OCI-LY1 (cell line): ENCODE results near the gene BIN1.

Experiments used
- H2AFZ ChIP-seq: fragments of 200-600 bp; sonication (generic), shearing (Covaris generic); 2 replicates; pipeline ENCODE4 v1.6.0; 2014; ENCODE audit warnings: antibody characterized with exemption, mild to moderate bottlenecking, low read length
- H3F3A ChIP-seq: fragments of 200-600 bp; sonication (generic), shearing (Covaris generic); 2 replicates; pipeline ENCODE4 v1.6.0; 2014; ENCODE audit warnings: mild to moderate bottlenecking, antibody characterized with exemption, low read length, moderate library complexity; ENCODE audit not compliant: insufficient read depth
- H3K27ac ChIP-seq: fragments of 200-600 bp; sonication (generic); 2 replicates; pipeline ENCODE4 v1.5.1; 2014; ENCODE audit warnings: low read length, mixed run types, mild to moderate bottlenecking, low read depth; ENCODE audit not compliant: poor library complexity, severe bottlenecking
- H3K27me3 ChIP-seq: fragments of 200-600 bp; sonication (generic); 2 replicates; pipeline ENCODE4 v1.6.0; 2014; ENCODE audit warnings: antibody characterized with exemption, mild to moderate bottlenecking, low read length, moderate library complexity; ENCODE audit not compliant: insufficient read depth
- H3K36me3 ChIP-seq: fragments of 200-600 bp; sonication (generic); 2 replicates; pipeline ENCODE4 v1.6.1; 2014; ENCODE audit warnings: mild to moderate bottlenecking, antibody characterized with exemption, low read length, moderate library complexity, mixed read lengths; ENCODE audit not compliant: insufficient read depth
- H3K4me1 ChIP-seq: fragments of 200-600 bp; sonication (generic); 2 replicates; pipeline ENCODE4 v1.5.1; 2014; ENCODE audit warnings: mild to moderate bottlenecking, low read length, moderate library complexity; ENCODE audit not compliant: insufficient read depth, severe bottlenecking
- H3K4me2 ChIP-seq: fragments of 200-600 bp; sonication (generic), shearing (Covaris generic); 2 replicates; pipeline ENCODE4 v1.6.1; 2014; ENCODE audit warnings: low read length
- H3K4me3 ChIP-seq: fragments of 200-600 bp; sonication (generic); 2 replicates; pipeline ENCODE4 v1.5.1; 2014; ENCODE audit warnings: low read length, low read depth, mild to moderate bottlenecking, mixed read lengths; ENCODE audit not compliant: poor library complexity, severe bottlenecking
- H3K79me2 ChIP-seq: fragments of 200-600 bp; shearing (Covaris generic); 2 replicates; pipeline ENCODE4 v1.6.1; 2016; ENCODE audit warnings: mixed run types, low read length, mixed read lengths; ENCODE audit not compliant: insufficient read depth
- H3K9ac ChIP-seq: fragments of 200-600 bp; sonication (generic), shearing (Covaris generic); 2 replicates; pipeline ENCODE4 v1.6.1; 2014; ENCODE audit warnings: mild to moderate bottlenecking, low read length, mixed read lengths
- H3K9me2 ChIP-seq: fragments of 200-600 bp; sonication (generic), shearing (Covaris generic); 2 replicates; pipeline ENCODE4 v1.6.1; 2014; ENCODE audit warnings: low read depth, mild to moderate bottlenecking, low read length, mixed read lengths
- H3K9me3 ChIP-seq: fragments of 200-600 bp; shearing (Covaris generic); 2 replicates; pipeline ENCODE4 v1.6.1; 2014; ENCODE audit warnings: low read length, mixed read lengths
- H4K20me1 ChIP-seq: fragments of 200-600 bp; sonication (generic), shearing (Covaris generic); 2 replicates; pipeline ENCODE4 v1.6.0; 2016; ENCODE audit warnings: mild to moderate bottlenecking, low read length; ENCODE audit not compliant: insufficient read depth
- CTCF ChIP-seq: fragments of 200-600 bp; sonication (generic), shearing (Covaris generic); IDR thresholded peaks from 2 replicates; pipeline ENCODE4 v1.5.1; 2017; ENCODE audit warnings: mild to moderate bottlenecking, antibody characterized with exemption, low read length, moderate library complexity, mixed read lengths
- EZH2 ChIP-seq: fragments of 200-600 bp; sonication (generic), shearing (Covaris generic); IDR thresholded peaks from 2 replicates; pipeline ENCODE4 v1.8.0; 2017; ENCODE audit warnings: borderline replicate concordance, mixed run types, mild to moderate bottlenecking, antibody characterized with exemption, low read length, moderate library complexity, mixed read lengths

Gene BIN1

GRCh38 chr2:127149384-127149783, 42.4 kb upstream of the BIN1 start:
- Histone ChIP-seq H3K9ac (no peak overlapping the region), H3K79me2 (no peaks in the 10 kb centered on the region), H3F3A (no peaks in the 10 kb centered on the region), H3K4me1 (no peaks in the 10 kb centered on the region), H3K36me3 (no peaks in the 10 kb centered on the region), H4K20me1 (no peaks in the 10 kb centered on the region), H3K9me3 (peaks cover 4% of the 10 kb centered on the region; the same call in 1 of the 2 replicates), H3K9me2 (no peaks in the 10 kb centered on the region; the same call in 1 of the 2 replicates), H3K27me3 (no peaks in the 10 kb centered on the region; the same call in 1 of the 2 replicates), H3K4me3 (no peak overlapping the region), H2AFZ (no peak overlapping the region), H3K27ac (no peak overlapping the region), H3K4me2 (no peak overlapping the region)
- TF ChIP-seq CTCF (no peak), EZH2 (no peak)

- no peak overlapping the region for H3K27ac ChIP-seq
- H3K4me3 ChIP-seq: no peak overlapping the region
- H3K4me1 ChIP-seq: no peaks in the 10 kb centered on the region
- no peaks in the 10 kb centered on the region for H3K36me3 ChIP-seq
- H3K9ac ChIP-seq: no peak overlapping the region
- H4K20me1 ChIP-seq: no peaks in the 10 kb centered on the region
- no peaks in the 10 kb centered on the region for H3K79me2 ChIP-seq
- no peak overlapping the region for H3K4me2 ChIP-seq
- H3K9me3 ChIP-seq: peaks cover 4% of the 10 kb centered on the region; the same call in 1 of the 2 replicates
- H3K9me2 ChIP-seq: no peaks in the 10 kb centered on the region; the same call in 1 of the 2 replicates
- no peaks in the 10 kb centered on the region for H3F3A ChIP-seq
- no peak overlapping the region for H2AFZ ChIP-seq
- TF ChIP-seq EZH2 (no peak), CTCF (no peak)
- H3K27me3 ChIP-seq: no peaks in the 10 kb centered on the region; the same call in 1 of the 2 replicates
These were observed 40.0 kb upstream of the BIN1 start for GRCh38 chr2:127146820-127147502.

GRCh38 chr2:127146071-127146725, 39.2 kb upstream of the BIN1 start:
- Histone ChIP-seq H3K4me3 (no peak overlapping the region), H3K36me3 (no peaks in the 10 kb centered on the region), H3K4me1 (no peaks in the 10 kb centered on the region), H3F3A (no peaks in the 10 kb centered on the region), H3K27me3 (no peaks in the 10 kb centered on the region; the same call in 1 of the 2 replicates), H3K9ac (no peak overlapping the region), H2AFZ (no peak overlapping the region), H3K9me2 (no peaks in the 10 kb centered on the region; the same call in 1 of the 2 replicates), H3K9me3 (peaks cover 3% of the 10 kb centered on the region; the same call in 1 of the 2 replicates), H3K4me2 (no peak overlapping the region), H3K27ac (no peak overlapping the region), H4K20me1 (no peaks in the 10 kb centered on the region), H3K79me2 (no peaks in the 10 kb centered on the region)
- TF ChIP-seq CTCF: no peak
- no peak for TF ChIP-seq EZH2
